Right lobe of liver (tissue), 4 donors: ENCODE data around the gene PON2.

Source experiments
- POLR2A ChIP-seq: fragments of 450-650 bp; IDR thresholded peaks from one replicate; pipeline ENCODE4 v1.6.1; 2017; ENCODE audit warnings: antibody characterized with exemption, mild to moderate bottlenecking
- TF ChIP-seq, protein P1 (sequence below), 4 donors: fragments of 200-600 bp in 3 of 4; fragments of 450-650 bp in 1 of 4; IDR thresholded peaks; one replicate each; pipeline versions ENCODE4 v1.5.1 to v1.8.0; 2016 to 2022; ENCODE audit warnings: antibody characterized with exemption in 4 of 4, mild to moderate bottlenecking in 2 of 4
- donor health status: DM: no; HTN: no; CAD: no.
- donor health status: DM: no; HTN: no; CAD: no.
- donor health status: DM: no; HTN: yes; CAD: no.

DNA sequence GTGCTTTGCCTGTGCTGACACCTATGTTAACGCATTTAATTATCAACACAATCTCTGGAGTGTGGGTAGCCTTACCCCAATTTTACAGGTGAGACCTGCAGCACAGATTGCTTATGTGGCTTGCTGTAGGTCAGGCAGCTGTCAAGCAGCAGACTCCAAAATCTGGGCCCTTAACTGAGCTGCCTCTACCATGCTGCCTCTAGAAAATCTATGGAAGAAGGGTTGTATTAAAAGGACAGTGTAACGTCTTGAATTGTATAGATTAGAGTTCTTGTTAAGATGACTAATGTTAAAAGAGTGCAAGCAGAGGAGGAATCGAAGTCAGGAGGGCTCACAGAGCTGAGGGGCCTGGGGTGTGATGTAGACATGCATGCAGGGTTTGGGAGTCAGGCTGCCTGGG lies 37.4 kb downstream of the PON2 start:
- TF ChIP-seq, protein P1, sequence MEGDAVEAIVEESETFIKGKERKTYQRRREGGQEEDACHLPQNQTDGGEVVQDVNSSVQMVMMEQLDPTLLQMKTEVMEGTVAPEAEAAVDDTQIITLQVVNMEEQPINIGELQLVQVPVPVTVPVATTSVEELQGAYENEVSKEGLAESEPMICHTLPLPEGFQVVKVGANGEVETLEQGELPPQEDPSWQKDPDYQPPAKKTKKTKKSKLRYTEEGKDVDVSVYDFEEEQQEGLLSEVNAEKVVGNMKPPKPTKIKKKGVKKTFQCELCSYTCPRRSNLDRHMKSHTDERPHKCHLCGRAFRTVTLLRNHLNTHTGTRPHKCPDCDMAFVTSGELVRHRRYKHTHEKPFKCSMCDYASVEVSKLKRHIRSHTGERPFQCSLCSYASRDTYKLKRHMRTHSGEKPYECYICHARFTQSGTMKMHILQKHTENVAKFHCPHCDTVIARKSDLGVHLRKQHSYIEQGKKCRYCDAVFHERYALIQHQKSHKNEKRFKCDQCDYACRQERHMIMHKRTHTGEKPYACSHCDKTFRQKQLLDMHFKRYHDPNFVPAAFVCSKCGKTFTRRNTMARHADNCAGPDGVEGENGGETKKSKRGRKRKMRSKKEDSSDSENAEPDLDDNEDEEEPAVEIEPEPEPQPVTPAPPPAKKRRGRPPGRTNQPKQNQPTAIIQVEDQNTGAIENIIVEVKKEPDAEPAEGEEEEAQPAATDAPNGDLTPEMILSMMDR (IDR thresholded peaks at IDR 0.05): no peak
- TF ChIP-seq POLR2A: no peak
